Left ventricle myocardium inferior (tissue), 1 donor: Measurements from ENCODE around the gene FOXN3. TPM values are rescaled to one million over a fixed set of nuclear protein-coding genes. Genes with fewer than 3 reads are reported as not detected.

ENCODE experiments used
- DNase-seq: peaks from one replicate; pipeline ENCODE4 v3.0.0-alpha.2; 2020
- H3K27ac ChIP-seq: fragments of 200-600 bp; replicated peaks from 2 replicates; pipeline ENCODE4 v1.8.0; 2021
- H3K27me3 ChIP-seq: fragments of 200-600 bp; 2 replicates; pipeline ENCODE4 v1.8.0; 2021; ENCODE audit warnings: low read depth
- H3K36me3 ChIP-seq: fragments of 200-600 bp; 2 replicates; pipeline ENCODE4 v1.8.0; 2021
- H3K4me1 ChIP-seq: fragments of 200-600 bp; 2 replicates; pipeline ENCODE4 v1.8.0; 2021
- H3K4me3 ChIP-seq: fragments of 200-600 bp; 2 replicates; pipeline ENCODE4 v1.8.0; 2021; ENCODE audit warnings: mild to moderate bottlenecking, moderate library complexity
- H3K9me3 ChIP-seq: fragments of 200-600 bp; replicated peaks from 2 replicates; pipeline ENCODE4 v1.8.0; 2021
- intact Hi-C: fragments of 100-400 bp; cut with micrococcal nuclease; formaldehyde crosslinking; loops from one replicate; pipeline ENCODE4 v1.11.0; 2022
- total RNA-seq: library from RNA; stranded (reverse); fragmentation: NEBNext Ultra II Directional; extraction: Animal tissue kit (Norgen Biotek cat#: 25700); gene quantifications from one replicate; pipeline ENCODE4 v1.2.1, GENCODE V29; 2021
- TF ChIP-seq, protein P1 (sequence below): fragments of 200-600 bp; IDR thresholded peaks from 2 replicates; pipeline ENCODE4 v1.8.0; 2021; ENCODE audit warnings: antibody characterized with exemption, mild to moderate bottlenecking, borderline replicate concordance
- donor health status: DM: no; HTN: yes; CAD: no; lungs with severe emphysema.

FOXN3 gene
- total RNA-seq, 1 donor from 2014 or later, result 120 TPM

DNA sequence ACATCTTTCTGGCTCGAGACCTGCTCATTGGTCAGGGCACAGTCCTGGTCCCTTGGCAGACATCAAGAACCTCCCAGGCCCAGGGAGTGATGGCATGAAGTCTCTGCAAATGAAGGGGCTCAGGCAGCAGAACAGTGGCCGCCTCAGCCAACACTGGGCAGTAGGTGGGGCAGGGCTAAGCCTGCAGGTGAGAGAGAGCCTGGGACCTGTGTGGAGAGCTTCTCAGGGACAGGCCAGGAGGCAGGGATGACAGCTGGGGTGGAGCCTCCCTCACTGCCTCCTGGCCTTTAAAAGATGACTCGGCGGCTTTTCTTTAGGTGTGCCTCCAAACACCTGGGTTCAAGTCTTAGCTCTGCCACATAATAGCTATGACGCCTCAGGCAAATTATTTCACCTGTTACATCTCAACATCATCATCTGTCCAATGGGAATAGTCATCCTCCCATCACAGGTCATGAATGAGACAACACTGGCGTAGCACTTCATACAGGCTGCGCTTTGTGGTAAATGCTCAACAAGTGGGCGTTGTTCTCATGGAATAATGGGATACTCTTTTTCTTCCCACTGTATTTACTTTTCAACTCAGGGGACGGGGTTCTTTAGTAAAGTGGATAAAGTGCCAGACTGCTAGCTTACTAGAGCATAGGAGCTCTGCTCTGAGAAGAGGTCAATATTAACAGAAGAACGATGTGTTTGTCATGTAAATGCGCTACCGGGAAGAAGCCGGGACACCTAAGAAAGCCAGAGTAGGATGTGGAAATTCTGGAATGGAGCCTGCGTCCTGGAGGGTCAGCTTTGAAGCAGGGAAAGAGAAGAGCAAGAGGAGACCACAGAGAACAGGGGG lies 277.4 kb downstream of the FOXN3 start:
- intact Hi-C loops, result no loop called here
- peaks cover 23% of the 10 kb centered on the region for H3K9me3 ChIP-seq
- no peak overlapping the region for H3K4me3 ChIP-seq
- TF ChIP-seq, protein P1, sequence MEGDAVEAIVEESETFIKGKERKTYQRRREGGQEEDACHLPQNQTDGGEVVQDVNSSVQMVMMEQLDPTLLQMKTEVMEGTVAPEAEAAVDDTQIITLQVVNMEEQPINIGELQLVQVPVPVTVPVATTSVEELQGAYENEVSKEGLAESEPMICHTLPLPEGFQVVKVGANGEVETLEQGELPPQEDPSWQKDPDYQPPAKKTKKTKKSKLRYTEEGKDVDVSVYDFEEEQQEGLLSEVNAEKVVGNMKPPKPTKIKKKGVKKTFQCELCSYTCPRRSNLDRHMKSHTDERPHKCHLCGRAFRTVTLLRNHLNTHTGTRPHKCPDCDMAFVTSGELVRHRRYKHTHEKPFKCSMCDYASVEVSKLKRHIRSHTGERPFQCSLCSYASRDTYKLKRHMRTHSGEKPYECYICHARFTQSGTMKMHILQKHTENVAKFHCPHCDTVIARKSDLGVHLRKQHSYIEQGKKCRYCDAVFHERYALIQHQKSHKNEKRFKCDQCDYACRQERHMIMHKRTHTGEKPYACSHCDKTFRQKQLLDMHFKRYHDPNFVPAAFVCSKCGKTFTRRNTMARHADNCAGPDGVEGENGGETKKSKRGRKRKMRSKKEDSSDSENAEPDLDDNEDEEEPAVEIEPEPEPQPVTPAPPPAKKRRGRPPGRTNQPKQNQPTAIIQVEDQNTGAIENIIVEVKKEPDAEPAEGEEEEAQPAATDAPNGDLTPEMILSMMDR, result no peak
- H3K27me3 ChIP-seq, result no peaks in the 10 kb centered on the region
- no peak for DNase-seq
- no peak overlapping the region for H3K27ac ChIP-seq
- H3K36me3 ChIP-seq, result no peaks in the 10 kb centered on the region
- peaks cover 8% of the 10 kb centered on the region for H3K4me1 ChIP-seq

GRCh38 chr14:89138846-89139245 lies 278.2 kb downstream of the FOXN3 start:
- no peak overlapping the region for H3K27ac ChIP-seq
- no peaks in the 10 kb centered on the region for H3K27me3 ChIP-seq
- TF ChIP-seq, protein P1, result no peak
- no peak overlapping the region for H3K4me3 ChIP-seq
- intact Hi-C loops, result no loop called here
- DNase-seq, result no peak
- peaks cover 6% of the 10 kb centered on the region for H3K4me1 ChIP-seq
- H3K36me3 ChIP-seq, result no peaks in the 10 kb centered on the region
- H3K9me3 ChIP-seq, result peaks cover 23% of the 10 kb centered on the region

DNA sequence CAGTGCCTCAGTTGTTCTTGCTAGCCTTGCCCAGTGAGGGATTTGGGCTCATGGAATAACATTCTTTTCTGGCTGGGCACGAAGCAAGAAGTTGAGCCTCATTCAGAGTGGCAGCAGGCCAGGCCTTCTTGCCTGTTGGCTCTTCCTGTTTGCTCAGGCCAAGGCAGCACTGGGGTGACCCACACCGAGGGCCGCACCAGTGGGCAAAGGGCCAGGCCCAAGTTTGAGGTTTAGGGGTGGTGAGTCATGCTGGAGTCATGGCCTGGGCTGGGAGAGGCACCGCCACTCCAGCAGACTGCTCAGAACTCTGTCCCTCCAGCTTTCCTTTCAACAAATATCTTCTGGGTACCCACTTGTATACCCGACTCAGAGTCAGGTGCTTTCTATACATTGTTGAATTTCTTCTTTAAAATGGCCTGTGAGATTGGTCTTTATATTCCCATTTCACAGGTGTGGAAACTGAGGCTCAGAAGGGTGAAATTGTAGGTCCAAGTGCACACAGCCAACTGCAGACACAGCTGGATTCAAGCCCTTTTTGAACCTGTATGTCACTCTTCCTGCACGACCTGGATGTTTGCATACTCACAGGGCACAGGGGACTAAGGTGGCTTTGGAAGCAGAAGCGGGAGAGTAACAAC lies 279.4 kb downstream of the FOXN3 start:
- Histone ChIP-seq H3K4me1 (peaks cover 5% of the 10 kb centered on the region), H3K4me3 (no peak overlapping the region), H3K9me3 (peaks cover 23% of the 10 kb centered on the region), H3K27ac (no peak overlapping the region), H3K36me3 (no peaks in the 10 kb centered on the region), H3K27me3 (no peaks in the 10 kb centered on the region)
- intact Hi-C loops, result no loop called here
- no peak for DNase-seq
- TF ChIP-seq, protein P1, result no peak

DNA sequence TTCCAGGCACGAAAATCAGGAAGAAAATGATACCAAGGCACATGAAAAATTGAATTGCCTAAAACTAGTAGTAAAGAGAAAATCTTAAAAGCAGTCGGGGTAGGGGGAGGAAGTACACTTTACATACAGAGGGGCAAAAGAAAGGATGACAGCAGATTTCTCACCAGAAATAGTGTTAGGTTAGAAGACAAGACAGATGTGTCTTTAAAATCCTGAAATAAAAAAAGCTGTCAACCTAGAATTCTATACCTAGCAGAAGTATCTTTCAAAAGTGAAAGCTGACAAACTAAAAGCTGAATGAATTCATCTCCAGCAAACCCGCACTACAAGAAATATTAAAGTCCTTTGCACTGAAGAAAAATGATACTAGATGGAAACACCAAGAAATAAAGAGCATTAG lies 280.4 kb downstream of the FOXN3 start:
- Histone ChIP-seq H3K9me3 (peaks cover 23% of the 10 kb centered on the region), H3K4me1 (peaks cover 5% of the 10 kb centered on the region), H3K27ac (no peak overlapping the region), H3K27me3 (no peaks in the 10 kb centered on the region), H3K36me3 (no peaks in the 10 kb centered on the region), H3K4me3 (no peak overlapping the region)
- TF ChIP-seq, protein P1, result no peak
- intact Hi-C loops, result no loop called here
- DNase-seq, result no peak

GRCh38 chr14:89134640-89135039 lies 282.4 kb downstream of the FOXN3 start:
- no peaks in the 10 kb centered on the region for H3K36me3 ChIP-seq
- H3K27me3 ChIP-seq, result no peaks in the 10 kb centered on the region
- intact Hi-C loops, result no loop called here
- no peak overlapping the region for H3K27ac ChIP-seq
- TF ChIP-seq, protein P1, result no peak
- peaks cover 5% of the 10 kb centered on the region for H3K4me1 ChIP-seq
- H3K9me3 ChIP-seq, result peaks cover 23% of the 10 kb centered on the region
- H3K4me3 ChIP-seq, result no peak overlapping the region
- no peak for DNase-seq
